SKM-1 treated with dmso at 0.1 percent for 144 hours (cell line): ENCODE measurements around the gene SLX9.

ENCODE experiments used
- DNase-seq: peaks from one replicate; lab custom pipeline; 2025; ENCODE audit not compliant: unreplicated experiment; lab: John Stamatoyannopoulos, UW

SLX9 gene

GRCh38 chr21:44989537-44989886, 49.7 kb downstream of the SLX9 start:
- DNase-seq = no peak

- DNase-seq = no peak
These were observed 50.3 kb downstream of the SLX9 start for GRCh38 chr21:44989943-44990780.

GRCh38 chr21:44990921-44991320, 51.1 kb downstream of the SLX9 start:
- no peak for DNase-seq

DNA sequence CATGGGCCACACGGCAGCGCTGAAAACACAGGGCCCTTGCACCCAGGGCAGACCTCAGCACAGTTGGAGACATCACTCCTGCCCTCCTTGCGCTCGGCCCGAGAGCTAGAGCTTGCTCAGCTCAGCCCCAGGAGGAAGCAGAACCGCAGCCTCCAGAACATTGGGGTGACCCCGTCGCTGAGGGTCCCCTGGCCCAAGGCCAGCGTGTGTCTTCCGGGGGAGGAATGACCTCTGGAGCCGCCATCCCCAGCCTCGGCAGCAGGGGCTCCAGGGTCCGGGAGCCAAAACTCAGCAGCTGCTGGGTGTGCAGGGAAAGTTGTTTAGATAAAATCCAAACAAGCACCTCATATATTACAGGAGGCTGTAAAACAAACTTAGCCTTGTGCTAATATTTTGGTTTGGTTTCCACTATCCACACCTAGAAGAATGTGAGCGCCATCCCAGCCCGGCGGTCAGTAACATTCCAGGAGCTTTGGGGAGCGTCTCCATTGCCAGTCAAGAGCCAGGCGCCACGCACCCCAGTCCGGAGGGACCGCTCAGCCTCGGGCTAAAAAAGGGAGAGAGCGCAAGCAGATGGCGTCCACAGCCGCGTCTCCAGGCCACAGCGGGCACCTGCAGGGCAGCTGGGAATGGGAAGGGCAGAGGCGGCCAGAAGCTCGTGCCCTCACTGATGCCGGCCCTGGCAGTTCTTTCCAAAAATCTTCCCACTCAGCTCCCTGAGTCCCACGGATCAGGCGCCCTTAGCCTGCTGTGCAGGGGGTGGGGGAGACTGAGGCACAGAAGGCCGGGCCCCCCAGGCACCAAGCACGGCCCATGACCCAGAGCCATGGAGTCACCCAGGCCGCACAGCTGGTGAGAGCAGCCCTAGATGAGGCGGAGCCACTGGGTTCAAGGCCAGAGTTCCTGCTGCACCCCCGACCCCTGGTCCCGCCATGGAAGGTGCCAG, 52.0 kb downstream of the SLX9 start:
- no peak for DNase-seq

DNA sequence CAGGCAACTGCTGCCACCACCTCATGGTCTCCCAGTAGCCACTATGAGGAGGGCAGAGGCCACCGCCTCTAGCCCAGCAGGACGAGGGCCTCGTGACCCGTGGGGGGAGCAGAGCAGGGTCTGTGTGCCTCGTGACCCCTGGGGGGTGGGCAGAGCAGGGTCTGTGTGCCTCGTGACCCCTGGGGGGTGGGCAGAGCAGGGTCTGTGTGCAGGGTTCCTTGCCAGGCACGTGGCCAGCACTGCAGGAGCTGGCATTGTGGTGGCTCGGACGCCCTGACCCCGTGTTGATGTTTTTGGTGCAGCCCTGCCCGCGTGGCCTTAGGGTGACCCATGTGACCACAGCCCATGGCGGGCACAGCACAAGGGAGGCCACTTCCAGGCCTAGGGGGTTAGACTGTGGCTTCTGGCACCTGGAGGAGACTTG, 52.8 kb downstream of the SLX9 start:
- no peak for DNase-seq

DNA sequence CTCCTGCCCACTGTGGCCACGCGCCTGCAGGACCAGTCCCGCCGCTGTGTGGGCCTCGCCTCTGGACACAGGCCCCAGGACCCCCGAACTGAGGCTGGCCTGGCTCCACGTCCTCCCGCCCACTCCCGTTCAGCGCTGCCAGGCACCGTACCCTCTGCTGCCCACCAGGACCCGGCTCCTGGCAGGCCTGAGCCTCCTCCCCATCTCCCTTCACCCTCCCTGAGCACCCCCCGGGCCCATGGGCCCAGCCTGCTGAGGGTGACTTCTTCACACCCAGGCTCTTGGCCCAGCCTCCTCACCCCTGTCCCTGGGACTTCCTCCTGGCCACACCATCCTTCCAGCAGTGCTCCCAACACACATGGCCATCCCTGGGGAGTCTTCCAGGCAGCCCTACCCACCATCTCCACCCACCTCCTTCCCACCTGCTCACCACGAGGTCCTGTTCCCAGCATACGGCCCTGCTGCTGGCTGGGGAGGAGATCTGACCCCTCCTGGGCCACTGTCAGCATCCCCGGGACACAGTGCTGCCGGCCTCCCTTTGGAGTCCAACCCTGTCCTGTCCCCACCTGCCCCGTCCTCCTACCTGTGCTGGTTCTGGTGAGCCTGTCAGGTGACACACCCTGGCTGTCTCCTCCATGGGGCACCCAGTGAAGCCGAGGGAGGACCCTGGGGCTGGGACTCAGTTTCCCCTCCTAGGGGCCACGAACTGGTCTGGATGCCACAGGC, 53.7 kb downstream of the SLX9 start:
- no peak for DNase-seq

GRCh38 chr21:44994047-44994694, 54.3 kb downstream of the SLX9 start:
- no peak for DNase-seq

DNA sequence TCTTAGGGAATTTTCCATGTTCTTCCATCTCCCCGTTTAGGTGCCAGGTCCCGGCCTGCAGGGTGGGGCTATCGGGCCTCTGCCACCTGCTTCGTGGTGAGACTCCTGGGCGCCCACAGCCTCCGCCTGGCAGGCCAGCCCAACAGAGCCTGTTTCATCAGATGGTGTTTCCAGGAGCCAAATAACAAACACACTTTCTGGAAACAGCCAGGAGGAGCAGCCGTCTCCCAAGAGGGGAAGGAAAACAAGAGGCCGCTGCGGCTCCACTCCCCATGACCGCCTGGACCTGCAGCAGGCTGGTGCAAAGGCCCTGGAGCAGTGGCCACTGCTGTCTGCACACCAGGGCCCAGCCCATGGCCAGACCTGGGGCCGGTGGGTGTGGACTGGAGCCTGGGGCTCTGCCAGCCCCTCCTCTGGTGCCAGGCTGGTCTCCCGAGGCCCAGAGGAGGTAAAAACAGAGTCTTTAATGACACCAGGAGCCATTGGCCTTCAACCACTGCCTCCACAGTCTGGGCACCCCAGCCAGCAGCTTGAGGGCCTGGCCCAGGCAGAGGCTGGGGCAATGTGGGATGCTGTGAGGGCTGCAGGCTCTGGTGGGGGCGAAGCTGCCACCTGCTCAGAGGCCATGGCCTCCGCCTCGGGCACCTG, 55.0 kb downstream of the SLX9 start:
- DNase-seq = no peak

DNA sequence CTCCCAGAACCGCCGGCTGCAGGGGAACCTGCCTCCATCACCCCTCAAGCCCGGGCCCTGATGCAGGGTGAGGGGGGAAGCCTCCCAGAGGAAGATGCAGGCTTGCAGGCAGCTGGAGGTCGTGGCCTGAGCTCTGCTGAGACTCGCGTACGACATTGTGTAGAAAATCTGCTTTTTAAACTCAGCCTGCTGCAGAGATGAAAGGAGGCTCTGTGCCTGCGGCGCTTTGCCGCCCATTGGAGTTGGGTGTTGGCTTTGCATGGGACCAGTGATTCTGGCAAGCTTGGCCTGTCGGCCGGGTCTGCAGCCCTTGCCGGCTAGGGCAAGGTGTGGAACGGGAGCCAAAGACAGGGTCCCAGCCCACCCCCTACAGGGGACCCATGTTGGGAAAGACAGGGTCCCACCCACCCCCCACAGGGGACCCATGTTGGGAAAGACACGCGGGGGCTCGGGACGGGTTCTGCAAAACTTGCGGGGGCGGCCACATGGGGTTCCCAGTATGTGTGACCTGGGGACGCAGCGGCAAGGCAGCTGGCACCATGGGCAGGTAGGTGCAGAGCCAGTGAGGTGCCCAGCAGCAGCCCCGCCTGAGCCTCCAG, 55.6 kb downstream of the SLX9 start:
- no peak for DNase-seq

- no peak for DNase-seq
These were observed 56.3 kb downstream of the SLX9 start for GRCh38 chr21:44996096-44996495.

- no peak for DNase-seq
These were observed 56.7 kb downstream of the SLX9 start for GRCh38 chr21:44996501-44996921.

DNA sequence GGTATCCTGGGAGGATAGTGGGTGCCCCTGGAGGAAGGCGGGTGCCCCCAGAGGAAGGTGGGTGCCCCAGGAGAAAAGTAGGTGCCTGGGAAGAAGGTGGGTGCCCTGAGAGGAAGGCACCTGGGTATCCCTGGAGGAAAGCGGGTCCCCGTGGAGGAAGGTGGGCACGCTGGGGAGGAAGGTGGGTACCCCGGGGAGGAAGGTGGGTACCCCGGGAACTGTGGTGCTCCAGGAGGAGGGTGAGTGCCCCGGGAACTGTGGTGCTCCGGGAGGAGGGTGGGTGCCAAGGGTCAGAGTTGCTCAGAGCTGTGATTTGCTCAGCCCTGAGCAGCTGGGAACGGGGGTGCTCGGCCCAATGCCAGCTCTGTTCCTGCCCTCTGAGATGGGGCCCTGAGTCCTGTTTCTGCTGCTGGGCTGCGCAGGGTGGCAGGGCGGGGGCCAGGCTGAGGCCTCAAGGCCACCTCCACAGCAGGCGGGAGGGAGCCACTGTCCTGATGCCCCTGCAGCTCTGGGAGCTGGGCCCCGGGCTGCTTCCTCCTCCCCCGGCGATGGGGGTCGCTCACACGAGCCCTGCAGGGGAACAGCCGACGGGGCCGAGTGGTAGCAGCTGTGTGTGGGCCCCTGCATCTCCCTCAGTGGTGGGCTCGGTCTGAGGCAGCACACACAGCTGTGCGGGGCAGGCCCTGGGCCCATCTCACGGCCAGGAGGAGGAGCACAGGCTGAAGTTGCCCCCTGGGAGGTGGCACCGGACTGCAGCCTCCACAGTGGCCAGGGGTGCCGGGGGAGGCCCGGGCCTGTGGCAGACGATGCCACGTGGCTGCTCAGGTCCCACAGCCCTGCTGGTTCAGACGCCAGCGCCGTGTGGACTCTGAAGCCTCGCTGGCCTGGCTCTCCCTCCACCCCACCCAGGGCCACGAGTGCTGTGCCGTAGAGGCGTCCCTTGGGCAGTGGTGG, 57.4 kb downstream of the SLX9 start:
- no peak for DNase-seq

GRCh38 chr21:44998086-44998620, 58.3 kb downstream of the SLX9 start:
- no peak for DNase-seq

GRCh38 chr21:44998621-44999427, 59.0 kb downstream of the SLX9 start:
- no peak for DNase-seq

- no peak for DNase-seq
These were observed 59.7 kb downstream of the SLX9 start for GRCh38 chr21:44999428-44999971.

DNA sequence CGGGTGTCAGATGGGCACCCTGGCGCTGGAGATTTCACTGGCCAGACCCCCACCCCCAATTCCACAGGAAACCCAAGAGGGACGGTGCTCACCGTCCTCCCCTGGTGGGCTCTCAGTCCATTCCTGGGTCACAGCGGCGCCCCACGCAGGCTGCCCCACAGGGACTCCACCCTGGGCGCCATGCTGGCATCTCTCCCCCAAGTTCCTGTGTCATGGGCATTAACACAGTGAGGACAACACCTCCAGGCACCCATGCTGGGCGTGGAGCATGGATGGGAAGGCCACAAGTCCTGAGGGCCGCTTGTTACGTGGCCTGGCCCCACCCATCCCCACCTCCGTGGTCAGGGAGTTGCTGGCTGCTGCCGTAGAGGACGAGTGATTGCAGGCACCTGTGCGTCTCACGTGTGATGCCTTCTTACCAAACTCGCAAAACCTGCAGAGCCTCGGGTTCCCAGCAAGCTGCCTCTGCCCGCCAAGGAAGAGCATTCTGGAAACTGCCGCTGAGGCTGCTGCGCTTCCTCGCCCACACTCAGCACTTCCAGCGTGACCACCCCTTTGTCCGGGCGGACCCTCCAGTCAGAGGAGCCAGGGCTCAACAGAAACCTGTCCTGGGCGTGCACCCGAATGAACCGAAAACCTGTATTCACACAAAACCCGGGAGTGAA, 60.3 kb downstream of the SLX9 start:
- DNase-seq = no peak

- DNase-seq = no peak
These were observed 60.9 kb downstream of the SLX9 start for GRCh38 chr21:45000637-45001133.
